Stomach (tissue), 4 donors: Measurements from ENCODE around the gene DENND4A.
"Not testable (repeated sequence)": the region's sequence is repeated elsewhere in the genome, so short reads cannot be mapped to it uniquely, and the experiment has no call there.

Experiments
- CTCF ChIP-seq, 7 experiments: fragments of 450-650 bp in 4 of 7; fragments of 200-600 bp in 3 of 7; sonication (generic) in 3 of 7; IDR thresholded peaks; one replicate each; pipeline ENCODE4 v1.5.1; 2016 to 2019; ENCODE audit warnings: antibody characterized with exemption in 7 of 7, control low read depth in 2 of 7, mild to moderate bottlenecking in 1 of 7
- EP300 ChIP-seq: sonication (generic); formaldehyde crosslinking; IDR thresholded peaks from one replicate; pipeline ENCODE4 v1.6.1; 2017; ENCODE audit warnings: antibody characterized with exemption
- POLR2A ChIP-seq, 4 donors: fragments of 450-650 bp; IDR thresholded peaks; one replicate each; pipeline ENCODE4 v1.6.1; 2016; ENCODE audit warnings: antibody characterized with exemption in 4 of 4, control low read depth in 2 of 4, mild to moderate bottlenecking in 1 of 4, moderate library complexity in 1 of 4
- POLR2AphosphoS5 ChIP-seq, 3 donors: sonication (generic); formaldehyde crosslinking; IDR thresholded peaks; one replicate each; pipeline ENCODE4 v1.6.1; 2016; ENCODE audit warnings: antibody characterized with exemption in 3 of 3

- not testable (repeated sequence) for TF ChIP-seq CTCF (IDR thresholded peaks at IDR 0.05); POLR2AphosphoS5 (IDR thresholded peaks at IDR 0.05); EP300; POLR2A (IDR thresholded peaks at IDR 0.05)
Observed at GRCh38 chr15:65733599-65733998, 58.5 kb downstream of the DENND4A start.
